Vagina (tissue), 2 donors: ENCODE results near the gene SNRNP70.
"Not testable (repeated sequence)": the region's sequence is repeated elsewhere in the genome, so short reads cannot be mapped to it uniquely, and the experiment has no call there.

Source experiments
- POLR2A ChIP-seq, 2 donors: fragments of 450-650 bp; IDR thresholded peaks; one replicate each; pipeline ENCODE4 v1.6.1; 2017; ENCODE audit warnings: antibody characterized with exemption in 2 of 2, mild to moderate bottlenecking in 2 of 2, moderate library complexity in 2 of 2
- POLR2AphosphoS5 ChIP-seq, 2 donors: sonication (generic); formaldehyde crosslinking; IDR thresholded peaks; one replicate each; pipeline ENCODE4 v1.9.0; 2017; ENCODE audit warnings: antibody characterized with exemption in 2 of 2, mild to moderate bottlenecking in 2 of 2, low read depth in 1 of 2; ENCODE audit not compliant: insufficient read depth in 1 of 2
- TF ChIP-seq, protein P1 (sequence below), 3 experiments: fragments of 450-650 bp in 2 of 3; fragments of 200-600 bp in 1 of 3; sonication (generic) in 1 of 3; IDR thresholded peaks; one replicate each; pipeline ENCODE4 v1.5.1; 2017 to 2019; ENCODE audit warnings: antibody characterized with exemption in 3 of 3, mild to moderate bottlenecking in 2 of 3, moderate library complexity in 2 of 3

GRCh38 chr19:49042666-49043065, 42.6 kb upstream of the SNRNP70 start:
- not testable (repeated sequence) for TF ChIP-seq POLR2A (IDR thresholded peaks at IDR 0.05); POLR2AphosphoS5 (IDR thresholded peaks at IDR 0.05; ENCODE audit: insufficient read depth in 1 of 2, low read depth in 1 of 2)
- TF ChIP-seq, protein P1, sequence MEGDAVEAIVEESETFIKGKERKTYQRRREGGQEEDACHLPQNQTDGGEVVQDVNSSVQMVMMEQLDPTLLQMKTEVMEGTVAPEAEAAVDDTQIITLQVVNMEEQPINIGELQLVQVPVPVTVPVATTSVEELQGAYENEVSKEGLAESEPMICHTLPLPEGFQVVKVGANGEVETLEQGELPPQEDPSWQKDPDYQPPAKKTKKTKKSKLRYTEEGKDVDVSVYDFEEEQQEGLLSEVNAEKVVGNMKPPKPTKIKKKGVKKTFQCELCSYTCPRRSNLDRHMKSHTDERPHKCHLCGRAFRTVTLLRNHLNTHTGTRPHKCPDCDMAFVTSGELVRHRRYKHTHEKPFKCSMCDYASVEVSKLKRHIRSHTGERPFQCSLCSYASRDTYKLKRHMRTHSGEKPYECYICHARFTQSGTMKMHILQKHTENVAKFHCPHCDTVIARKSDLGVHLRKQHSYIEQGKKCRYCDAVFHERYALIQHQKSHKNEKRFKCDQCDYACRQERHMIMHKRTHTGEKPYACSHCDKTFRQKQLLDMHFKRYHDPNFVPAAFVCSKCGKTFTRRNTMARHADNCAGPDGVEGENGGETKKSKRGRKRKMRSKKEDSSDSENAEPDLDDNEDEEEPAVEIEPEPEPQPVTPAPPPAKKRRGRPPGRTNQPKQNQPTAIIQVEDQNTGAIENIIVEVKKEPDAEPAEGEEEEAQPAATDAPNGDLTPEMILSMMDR (IDR thresholded peaks at IDR 0.05), result not testable (repeated sequence)
